ENCODE measurements around the gene SATB1.
"Not testable (repeated sequence)": the region's sequence is repeated elsewhere in the genome, so short reads cannot be mapped to it uniquely, and the experiment has no call there.

The SATB1 gene

DNA sequence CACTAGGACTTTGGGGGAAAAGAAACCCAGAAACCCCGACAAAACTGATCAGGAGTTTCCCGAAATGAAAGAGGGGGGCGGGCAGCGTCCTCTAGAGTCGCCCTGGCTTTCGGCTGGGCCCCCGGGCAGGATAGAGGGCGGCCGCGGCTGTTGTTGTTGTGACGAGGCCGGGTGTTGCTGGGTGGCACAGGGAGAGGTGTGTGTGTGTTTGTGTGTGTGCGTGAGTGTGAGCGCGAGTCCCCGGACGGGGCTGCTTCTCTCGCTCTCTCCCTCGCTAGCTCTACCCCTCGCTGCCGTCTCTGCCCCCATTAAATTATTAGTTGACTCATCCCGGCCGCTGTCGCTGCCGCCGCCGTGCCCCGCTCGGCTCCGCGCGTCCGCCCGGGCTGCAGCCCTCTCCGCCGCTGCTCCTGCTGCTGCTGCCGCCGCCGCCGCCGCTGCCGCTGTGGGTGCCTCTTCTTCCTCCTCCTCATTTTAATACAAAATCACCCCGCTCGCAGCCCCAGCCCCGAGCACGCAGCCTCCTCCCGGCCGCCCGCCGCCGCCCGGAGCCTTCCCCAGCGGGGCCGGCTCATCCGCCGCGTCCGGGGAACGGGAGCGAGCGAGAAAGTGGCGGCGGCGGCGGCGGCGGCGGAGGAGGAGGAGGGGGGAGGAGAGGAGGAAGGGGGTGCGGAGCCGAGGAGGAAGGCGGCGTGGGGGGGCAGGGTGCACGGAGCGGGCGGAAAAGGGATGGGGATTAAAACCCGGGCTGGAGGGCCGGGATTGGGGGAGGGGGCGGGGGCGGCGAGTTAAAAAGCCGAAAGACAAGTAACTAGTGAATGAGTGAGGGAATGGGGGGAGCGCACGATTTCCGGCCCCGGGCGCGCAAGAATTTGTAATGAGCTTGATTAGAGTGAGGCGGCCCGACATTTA lies at the start of gene SATB1:
Gene SATB1 (minus strand): TSS at position 611 of the 912 bp plus-strand sequence. CDS start 4,372 bp downstream, outside the sequence.
- Mint-ChIP-seq H3K27ac (peak within 1 kb of the TSS; percentile 71 to 96 (median 95)), H3K27me3 (ENCODE audit: low read depth) (peaks cover 21% of the 10 kb centered on the region), H3K9me3 (no peaks in the 10 kb centered on the region), H3K36me3 (ENCODE audit: low read depth) (peaks cover 9% of the 10 kb centered on the region), H3K4me3 (peak within 1 kb of the TSS; percentile 89 to 94 (median 90)), H3K4me1 (peaks cover 31% of the 10 kb centered on the region)
- TF ChIP-seq, protein P1, sequence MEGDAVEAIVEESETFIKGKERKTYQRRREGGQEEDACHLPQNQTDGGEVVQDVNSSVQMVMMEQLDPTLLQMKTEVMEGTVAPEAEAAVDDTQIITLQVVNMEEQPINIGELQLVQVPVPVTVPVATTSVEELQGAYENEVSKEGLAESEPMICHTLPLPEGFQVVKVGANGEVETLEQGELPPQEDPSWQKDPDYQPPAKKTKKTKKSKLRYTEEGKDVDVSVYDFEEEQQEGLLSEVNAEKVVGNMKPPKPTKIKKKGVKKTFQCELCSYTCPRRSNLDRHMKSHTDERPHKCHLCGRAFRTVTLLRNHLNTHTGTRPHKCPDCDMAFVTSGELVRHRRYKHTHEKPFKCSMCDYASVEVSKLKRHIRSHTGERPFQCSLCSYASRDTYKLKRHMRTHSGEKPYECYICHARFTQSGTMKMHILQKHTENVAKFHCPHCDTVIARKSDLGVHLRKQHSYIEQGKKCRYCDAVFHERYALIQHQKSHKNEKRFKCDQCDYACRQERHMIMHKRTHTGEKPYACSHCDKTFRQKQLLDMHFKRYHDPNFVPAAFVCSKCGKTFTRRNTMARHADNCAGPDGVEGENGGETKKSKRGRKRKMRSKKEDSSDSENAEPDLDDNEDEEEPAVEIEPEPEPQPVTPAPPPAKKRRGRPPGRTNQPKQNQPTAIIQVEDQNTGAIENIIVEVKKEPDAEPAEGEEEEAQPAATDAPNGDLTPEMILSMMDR (IDR thresholded peaks at IDR 0.05; ENCODE audit: unreplicated experiment in 3 of 3): no peak

DNA sequence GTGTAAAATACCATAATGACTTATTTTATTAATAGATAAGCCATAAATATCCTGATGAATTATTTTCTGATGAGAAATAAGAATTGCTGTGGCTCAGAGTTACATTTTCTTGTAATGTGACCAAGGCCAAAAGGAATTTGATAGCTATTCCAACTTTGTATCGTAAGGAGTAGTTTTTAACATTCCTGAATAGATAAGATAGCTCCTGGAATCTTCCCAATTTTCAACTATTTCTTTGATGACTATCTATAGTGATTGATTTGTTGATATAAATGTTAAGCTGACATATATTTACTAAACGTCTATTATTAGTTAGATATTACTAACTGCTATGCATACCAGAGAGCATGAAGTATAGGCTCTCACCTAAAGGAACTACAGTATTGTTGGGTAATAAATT lies 49.1 kb upstream of the SATB1 start:
- no peaks in the 10 kb centered on the region for H3K9me3 Mint-ChIP-seq
- no peak overlapping the region for H3K27ac Mint-ChIP-seq
- H3K27me3 Mint-ChIP-seq (ENCODE audit: low read depth): no peaks in the 10 kb centered on the region
- no peaks in the 10 kb centered on the region for H3K4me1 Mint-ChIP-seq
- TF ChIP-seq, protein P1 (IDR thresholded peaks at IDR 0.05; ENCODE audit: unreplicated experiment in 3 of 3): no peak
- no peaks in the 10 kb centered on the region for H3K36me3 Mint-ChIP-seq (ENCODE audit: low read depth)
- no peak overlapping the region for H3K4me3 Mint-ChIP-seq

DNA sequence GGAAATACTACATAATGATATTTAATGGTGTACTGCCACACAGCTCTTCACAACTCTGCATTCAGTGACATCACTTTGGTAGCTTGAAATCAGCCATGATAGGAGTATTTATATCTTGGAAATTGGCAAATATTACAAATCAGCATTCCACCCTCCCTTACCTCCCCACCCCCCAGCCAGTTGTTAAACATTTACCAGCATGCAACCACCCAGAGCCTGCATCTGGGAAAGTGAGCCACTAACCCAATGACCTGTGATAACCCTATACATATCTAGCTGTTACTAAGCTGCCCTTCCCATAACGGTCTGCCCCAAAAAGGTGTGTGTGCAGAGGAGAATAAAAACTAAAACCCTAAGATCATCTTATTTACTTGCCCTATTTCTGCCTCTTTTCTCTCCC lies 44.6 kb upstream of the SATB1 start:
- Mint-ChIP-seq H3K4me1 (no peaks in the 10 kb centered on the region), H3K36me3 (ENCODE audit: low read depth) (peaks cover 3% of the 10 kb centered on the region), H3K9me3 (no peaks in the 10 kb centered on the region), H3K27me3 (ENCODE audit: low read depth) (no peaks in the 10 kb centered on the region), H3K4me3 (no peak overlapping the region), H3K27ac (no peak overlapping the region)
- TF ChIP-seq, protein P1 (IDR thresholded peaks at IDR 0.05; ENCODE audit: unreplicated experiment in 3 of 3): no peak

DNA sequence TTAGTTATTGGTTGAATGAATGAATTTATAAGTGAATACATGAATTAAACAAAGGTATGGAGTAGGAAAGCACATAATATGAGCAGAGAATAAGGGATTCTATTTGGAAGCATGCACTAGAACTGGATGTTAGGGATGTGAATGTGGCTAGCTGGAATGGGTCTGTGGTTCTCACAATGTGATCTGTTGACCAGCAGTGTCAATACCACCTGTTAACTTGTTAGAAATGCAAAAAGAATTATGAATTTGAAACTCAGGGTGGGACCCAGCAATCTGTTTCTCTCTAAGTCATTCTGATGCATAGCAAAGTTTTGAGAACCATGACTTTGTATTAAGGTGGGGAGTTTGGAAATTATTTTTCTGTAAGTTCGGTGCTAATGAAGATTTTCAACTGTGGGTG lies 41.0 kb upstream of the SATB1 start:
- Mint-ChIP-seq H3K27me3 (ENCODE audit: low read depth) (no peaks in the 10 kb centered on the region), H3K4me1 (no peaks in the 10 kb centered on the region), H3K9me3 (peaks cover 4% of the 10 kb centered on the region), H3K4me3 (no peak overlapping the region), H3K27ac (no peak overlapping the region), H3K36me3 (ENCODE audit: low read depth) (peaks cover 3% of the 10 kb centered on the region)
- TF ChIP-seq, protein P1 (IDR thresholded peaks at IDR 0.05; ENCODE audit: unreplicated experiment in 3 of 3): no peak

DNA sequence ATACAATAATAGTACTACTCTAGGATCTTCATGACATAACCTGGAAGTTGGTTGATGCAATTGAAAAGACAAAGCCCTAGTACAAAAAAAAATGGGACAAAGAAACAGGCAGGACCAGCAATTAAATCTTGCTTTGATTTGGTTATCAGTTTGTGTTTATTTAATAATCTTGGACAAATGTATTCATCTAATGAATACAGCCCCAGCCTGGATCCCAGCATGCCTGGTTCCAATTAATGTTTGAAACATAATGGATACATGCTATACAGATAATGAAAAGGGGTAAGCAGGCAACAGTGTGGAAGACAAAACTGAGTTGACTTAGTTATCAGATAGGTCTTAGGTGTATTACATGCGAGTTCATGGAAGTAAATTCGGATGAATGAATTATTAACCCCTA lies 29.6 kb upstream of the SATB1 start:
- H3K27me3 Mint-ChIP-seq (ENCODE audit: low read depth): no peaks in the 10 kb centered on the region
- H3K9me3 Mint-ChIP-seq: peaks cover 2% of the 10 kb centered on the region
- no peaks in the 10 kb centered on the region for H3K36me3 Mint-ChIP-seq (ENCODE audit: low read depth)
- no peak overlapping the region for H3K27ac Mint-ChIP-seq
- no peaks in the 10 kb centered on the region for H3K4me1 Mint-ChIP-seq
- H3K4me3 Mint-ChIP-seq: no peak overlapping the region
- TF ChIP-seq, protein P1 (IDR thresholded peaks at IDR 0.05; ENCODE audit: unreplicated experiment in 3 of 3): no peak

DNA sequence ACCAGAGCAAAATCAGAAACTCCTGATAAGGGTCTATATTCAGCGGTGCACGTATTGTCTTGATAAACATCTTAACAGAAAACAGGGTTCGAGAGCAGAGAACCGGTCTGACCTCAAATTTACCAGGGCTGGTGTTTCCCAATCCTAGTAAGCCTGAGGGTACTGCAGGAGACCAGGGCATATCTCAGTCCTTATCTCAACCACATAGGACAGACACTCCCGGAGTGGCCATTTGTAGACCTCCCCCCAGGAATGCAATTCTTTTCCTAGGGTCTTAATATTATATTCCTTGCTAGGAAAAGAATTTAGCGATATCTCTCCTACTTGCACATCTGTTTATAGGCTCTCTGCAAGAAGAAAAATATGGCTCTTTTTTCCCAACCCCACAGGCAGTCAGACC lies 24.5 kb upstream of the SATB1 start:
- peaks cover 12% of the 10 kb centered on the region for H3K4me1 Mint-ChIP-seq
- H3K4me3 Mint-ChIP-seq; H3K36me3 Mint-ChIP-seq (ENCODE audit: low read depth); H3K27ac Mint-ChIP-seq: not testable (repeated sequence)
- peaks cover 13% of the 10 kb centered on the region for H3K9me3 Mint-ChIP-seq
- peaks cover 32% of the 10 kb centered on the region for H3K27me3 Mint-ChIP-seq (ENCODE audit: low read depth)

All from nephron (organoid).